OCI-LY7 (cell line): ENCODE data around the gene BICRAL.

Experiments
- CTCF ChIP-seq: fragments of 200-600 bp; sonication (generic); conservative IDR thresholded peaks from 2 replicates; pipeline ENCODE4 v1.5.1; 2014; ENCODE audit warnings: mild to moderate bottlenecking, antibody characterized with exemption, low read length, moderate library complexity, mixed read lengths
- EZH2phosphoT487 ChIP-seq: fragments of 200-600 bp; sonication (generic); IDR thresholded peaks from 2 replicates; pipeline ENCODE4 v1.6.1; 2018; ENCODE audit warnings: low read depth, borderline replicate concordance, mild to moderate bottlenecking, mixed run types, antibody characterized with exemption, low read length, moderate library complexity, mixed read lengths

DNA sequence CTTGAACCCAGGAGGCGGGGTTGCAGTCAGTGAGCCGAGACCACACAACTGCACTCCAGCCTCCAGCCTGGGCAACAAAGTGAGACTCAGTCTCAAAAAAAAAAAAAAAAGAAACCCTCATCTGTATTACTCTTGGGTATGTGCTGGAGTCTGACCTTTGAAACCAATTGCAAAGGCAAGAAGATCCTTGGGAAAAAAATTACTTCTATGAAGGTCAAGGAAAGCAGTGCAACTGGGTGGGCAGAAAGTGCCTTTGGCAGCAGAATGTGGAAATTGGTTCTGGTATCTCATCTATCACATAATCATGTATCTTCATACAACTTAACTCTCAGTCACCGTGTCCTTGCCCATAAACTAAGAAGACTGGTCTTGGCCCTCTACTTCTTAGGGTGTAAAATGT lies 89.9 kb downstream of the BICRAL start:
- TF ChIP-seq CTCF (no peak), EZH2phosphoT487 (no peak)
